NK-92 treated with Interleukin-12 subunit alpha and Interleukin-12 subunit beta, amount 100 ng/mL, for 24 hours (cell line): Measurements from ENCODE around the gene RASSF8.
"Not testable (repeated sequence)": the region's sequence is repeated elsewhere in the genome, so short reads cannot be mapped to it uniquely, and the experiment has no call there.

Source experiments
- DNase-seq: peaks from one replicate; lab custom pipeline; 2025; lab: John Stamatoyannopoulos, UW

The RASSF8 gene

DNA sequence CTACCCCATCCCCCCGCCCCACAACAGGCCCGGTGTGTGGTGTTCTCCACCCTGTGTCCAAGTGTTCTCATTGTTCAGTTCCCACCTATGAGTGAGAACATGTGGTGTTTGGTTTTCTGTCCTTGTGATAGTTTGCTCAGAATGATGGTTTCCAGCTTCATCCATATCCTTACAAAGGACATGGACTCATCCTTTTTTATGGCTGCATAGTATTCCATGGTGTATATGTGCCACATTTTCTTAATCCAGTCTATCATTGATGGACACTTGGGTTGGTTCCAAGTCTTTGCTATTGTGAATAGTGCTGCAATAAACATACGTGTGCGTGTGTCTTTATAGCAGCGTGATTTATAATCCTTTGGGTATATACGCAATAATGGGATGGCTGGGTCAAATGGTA, 98.8 kb downstream of the RASSF8 start:
- DNase-seq = not testable (repeated sequence)

DNA sequence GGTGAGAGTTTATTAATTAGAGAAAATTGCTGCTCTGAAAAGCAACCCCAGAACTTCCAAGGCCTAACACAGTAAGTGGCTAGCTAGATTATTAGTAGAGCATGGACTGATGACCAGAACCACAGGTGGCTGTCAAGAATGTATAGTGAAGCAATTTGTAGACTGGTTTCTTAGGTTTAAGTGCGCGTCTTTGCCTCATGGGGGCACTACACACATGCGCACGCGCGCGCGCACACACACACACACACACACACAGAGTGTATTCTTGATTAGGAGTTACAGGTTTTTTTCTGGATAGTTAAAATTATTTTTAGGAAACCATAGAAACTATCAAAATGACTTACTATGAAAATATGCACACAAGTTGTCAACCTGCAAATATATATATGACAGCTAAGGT, 99.8 kb downstream of the RASSF8 start:
- DNase-seq = no peak

DNA sequence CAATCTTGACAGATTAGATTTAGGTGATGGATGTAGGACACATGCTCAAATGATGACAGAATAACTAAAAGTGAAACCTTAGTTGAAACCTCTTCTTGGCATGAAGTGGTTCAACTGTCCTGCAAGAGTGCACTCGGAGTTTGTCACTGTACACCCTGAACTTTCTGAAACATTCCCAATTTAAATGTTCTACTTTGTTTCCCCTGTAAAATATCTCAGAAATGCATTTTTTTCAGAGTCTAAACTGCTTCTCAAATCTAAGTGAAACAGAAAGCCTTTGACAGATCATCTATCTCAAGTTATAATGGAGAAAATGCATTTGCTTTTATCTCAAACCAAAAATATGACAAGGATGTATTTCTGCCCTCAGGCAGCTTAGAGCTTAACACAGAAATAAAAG, 100.3 kb downstream of the RASSF8 start:
- no peak for DNase-seq

DNA sequence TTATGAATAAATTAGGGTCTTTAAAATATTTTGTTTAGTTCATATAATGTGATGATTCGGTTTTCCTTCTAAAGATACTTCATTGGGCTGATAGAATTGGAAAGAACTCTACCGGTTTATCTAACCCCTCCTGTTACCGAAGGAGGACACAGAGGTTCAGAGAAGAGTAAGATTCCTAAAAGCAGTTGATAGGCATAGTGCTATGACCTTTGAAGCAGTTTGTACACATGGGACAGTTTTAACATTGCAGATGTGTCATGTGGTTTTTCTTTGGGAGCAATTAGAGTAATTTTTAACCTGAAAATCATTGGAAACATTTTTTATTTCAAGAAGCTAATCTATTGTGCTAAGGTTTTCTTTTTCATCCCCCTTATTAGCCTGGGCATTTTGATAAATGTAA, 103.5 kb downstream of the RASSF8 start:
- no peak for DNase-seq

DNA sequence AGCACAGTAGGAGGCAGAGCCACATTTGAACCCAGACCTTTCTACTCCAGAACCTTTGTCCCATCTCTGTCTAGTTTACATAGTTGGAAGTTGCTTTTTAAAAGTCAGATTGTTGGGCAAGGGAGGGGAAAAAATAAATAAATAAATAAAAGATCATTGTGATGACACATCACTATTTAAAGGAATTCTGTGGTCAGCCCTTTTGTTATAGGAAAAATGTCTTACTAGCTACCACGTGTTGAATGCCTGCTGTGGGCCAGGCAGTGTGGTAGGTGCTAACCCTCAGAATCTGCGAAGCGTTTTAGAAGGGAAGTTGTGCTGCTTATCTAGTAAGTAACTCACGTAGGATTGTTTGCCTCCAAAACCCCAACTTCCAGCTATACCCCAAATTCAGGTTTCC, 104.1 kb downstream of the RASSF8 start:
- no peak for DNase-seq

DNA sequence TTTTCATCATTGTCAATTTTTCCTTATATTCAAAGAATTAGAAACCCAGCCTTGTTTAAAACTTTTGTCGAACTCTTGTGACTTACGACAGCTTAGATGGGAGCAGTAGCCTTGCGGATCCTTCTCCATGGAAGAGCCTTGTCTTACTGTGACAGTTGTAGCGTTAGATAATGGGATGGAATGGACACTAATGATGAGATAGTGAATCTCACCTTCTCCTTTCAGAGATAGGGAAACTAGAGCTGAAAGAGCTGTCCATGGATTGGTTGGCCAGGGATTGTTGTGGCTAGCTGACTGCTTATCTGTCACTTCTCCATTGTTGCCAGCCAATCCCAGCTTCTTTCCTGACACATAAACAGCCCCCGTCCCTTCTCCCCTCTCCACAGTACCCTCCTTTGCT, 107.0 kb downstream of the RASSF8 start:
- DNase-seq = no peak

DNA sequence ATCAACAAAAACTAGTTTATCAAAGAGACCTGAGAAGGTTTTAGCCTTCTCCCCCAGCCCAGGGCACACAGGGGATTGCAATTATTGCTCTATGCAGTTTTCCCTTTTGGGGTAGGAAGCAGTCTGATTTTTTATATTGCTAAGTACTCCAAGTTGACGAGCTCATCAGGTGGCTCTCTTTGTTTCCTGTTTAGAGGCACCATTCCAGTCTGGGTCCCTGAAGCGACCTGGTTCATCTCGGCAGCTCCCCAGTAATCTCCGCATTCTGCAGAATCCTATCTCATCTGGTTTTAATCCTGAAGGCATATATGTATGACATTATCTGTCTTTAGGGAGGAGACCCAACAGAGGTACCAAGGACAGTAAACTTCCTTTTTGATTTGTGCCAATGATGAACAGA, 110.0 kb downstream of the RASSF8 start:
- DNase-seq = no peak

DNA sequence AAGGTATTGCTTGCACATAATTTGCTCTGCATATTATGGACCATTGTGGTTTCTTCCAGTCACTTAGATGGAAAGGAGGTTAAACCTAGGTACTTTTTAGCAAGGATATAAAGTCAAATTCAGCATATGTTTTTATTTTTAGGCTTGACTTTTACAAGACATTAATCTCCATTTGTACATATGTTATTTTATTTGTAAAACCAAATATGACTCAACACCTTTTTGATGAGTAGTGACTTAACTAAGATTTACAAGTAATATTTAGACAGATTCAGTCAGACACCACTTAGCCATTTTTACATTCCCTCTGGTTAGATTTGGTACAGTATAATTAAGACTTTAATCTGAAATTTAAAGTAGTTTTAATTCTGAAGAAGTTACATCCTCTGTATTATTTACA, 111.3 kb downstream of the RASSF8 start:
- no peak for DNase-seq

DNA sequence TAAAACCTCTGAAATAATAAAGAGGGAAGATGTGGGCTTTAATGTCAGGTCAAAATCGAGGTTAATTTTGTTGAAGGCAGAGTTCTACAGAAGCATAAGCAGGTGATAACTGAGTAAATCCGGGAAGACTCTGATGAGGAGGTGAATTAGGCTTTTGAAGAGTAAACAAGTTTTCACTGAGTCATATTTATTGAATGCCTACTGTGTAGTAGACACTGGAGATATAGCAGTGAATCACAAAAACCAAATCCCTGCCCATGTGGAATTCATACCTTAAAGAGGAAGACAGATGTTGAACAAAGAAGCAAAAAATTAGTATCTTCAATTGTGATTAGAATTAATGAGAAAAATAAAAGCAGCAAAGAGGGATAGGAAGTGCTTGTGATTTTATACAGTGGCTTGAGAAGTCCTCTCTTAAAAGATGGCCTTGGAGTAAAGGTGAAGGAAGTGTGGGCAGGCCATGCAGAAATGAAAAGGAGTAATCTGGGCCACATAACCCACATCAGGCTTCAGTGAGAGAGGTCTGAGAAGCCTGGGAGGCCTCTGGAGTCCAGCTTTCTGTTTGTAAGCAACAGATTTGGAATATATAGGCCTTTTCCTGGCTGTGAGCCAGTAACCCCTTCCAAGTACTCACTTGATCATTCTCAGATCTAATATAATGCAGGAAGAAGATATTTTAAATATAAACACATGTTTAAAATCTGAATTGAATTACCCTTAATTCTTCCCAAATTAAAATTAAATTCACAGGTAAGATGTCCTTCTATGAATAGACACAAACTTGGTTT, 119.6 kb downstream of the RASSF8 start:
- DNase-seq = no peak

DNA sequence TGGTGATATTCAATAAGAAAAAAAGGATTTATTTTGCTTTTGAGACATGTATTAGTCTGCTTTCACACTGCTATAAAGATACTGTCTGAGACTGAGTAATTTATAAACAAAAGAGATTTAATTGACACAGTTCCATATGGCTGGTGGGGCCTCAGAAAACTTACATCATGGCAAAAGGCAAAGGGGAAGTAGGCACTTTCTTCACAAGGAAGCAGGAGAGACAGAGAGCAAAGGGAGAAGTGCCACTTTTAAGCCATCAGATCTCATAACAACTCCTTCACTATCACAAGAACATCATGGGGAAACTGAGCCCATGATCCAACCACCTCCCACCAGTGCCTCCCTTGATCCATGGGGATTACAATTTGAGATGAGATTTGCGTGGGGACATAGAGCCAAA, 122.4 kb downstream of the RASSF8 start:
- DNase-seq = no peak

DNA sequence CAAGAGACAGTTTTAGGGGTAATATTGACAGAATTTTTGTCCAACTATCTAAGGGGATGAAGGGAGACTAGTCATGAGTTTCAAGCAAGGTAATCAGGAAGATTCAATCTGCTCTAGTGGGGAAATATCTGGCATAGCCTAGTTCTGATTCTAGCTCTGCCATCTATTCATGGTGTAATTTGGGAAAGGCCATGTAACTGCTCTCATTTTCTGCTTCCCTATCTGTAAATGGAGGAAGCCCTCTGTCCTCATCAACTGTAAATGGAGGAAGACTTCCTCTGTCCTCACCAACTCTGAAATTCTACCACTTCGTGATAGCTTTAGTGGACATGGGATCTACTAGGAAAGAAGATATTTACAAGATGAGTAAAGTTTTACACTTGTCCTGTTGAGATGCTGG, 128.5 kb downstream of the RASSF8 start:
- DNase-seq = no peak

DNA sequence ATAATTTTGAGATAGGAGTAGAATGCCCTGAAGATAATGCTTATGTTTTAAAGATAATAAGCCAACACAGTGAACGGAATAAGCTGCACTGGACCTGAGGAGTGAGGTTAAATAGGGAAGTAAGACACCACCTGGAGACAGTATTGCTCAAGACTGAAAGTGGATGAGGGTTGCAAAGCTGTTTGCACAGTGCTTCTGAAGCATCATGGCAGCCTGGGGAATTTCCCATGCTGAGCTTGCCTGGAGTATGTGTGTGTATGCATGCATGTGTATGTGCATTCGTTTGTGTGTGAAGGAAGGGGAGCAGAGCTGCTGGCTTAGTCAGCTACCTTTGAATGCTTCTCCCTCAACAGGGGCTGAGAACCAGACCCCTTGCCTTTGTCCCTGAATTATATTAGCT, 130.5 kb downstream of the RASSF8 start:
- DNase-seq = no peak

DNA sequence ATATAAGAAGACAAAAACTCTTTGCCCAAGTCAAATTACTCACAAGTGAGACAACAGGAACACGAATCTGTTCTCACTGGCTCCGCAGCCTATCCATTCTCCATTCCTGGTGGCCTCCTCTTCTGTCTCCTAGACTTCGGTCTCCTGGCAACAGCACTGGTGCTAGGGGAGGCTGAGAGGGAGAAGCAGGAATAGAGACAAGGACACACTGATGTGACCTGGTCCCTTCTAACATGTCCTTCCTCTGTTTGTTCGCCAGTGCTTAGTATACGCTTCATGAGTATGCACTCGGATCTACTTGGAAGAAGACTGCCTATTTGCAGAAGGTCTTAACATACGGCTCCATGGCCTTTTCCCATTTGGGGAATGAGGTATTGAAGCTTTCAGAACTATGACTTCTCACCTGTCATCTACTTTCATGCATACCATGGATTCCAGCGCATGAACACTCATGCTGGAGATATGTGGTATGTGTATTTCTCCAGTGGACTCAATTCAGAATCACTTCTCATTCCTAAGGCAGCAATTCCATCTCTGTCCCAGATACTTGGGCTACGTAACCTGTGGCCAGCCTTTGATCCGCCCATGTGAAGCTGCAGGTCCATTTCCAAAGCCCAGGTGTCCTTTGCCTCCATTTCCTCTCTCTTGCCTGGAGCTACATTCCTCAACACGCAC, 132.5 kb downstream of the RASSF8 start:
- no peak for DNase-seq

DNA sequence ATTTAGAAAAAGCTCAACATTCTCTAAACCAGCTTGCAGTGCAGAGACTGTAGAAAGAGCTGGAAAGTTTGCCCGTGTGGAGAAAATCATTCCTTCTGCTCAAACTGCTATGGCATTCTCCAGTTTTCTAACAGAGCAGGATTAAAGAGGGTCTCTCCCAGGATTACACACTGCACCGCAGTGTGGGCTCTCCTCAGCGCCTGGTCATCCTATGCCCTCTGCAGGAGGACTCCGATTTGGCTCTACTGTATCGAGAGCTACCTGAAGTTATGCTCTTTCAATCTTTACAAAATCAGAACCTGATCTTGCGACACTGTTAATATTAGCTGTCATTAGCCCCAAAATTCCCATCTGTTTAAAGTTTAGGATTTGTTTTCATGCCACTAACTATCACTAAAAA, 133.3 kb downstream of the RASSF8 start:
- DNase-seq = no peak

DNA sequence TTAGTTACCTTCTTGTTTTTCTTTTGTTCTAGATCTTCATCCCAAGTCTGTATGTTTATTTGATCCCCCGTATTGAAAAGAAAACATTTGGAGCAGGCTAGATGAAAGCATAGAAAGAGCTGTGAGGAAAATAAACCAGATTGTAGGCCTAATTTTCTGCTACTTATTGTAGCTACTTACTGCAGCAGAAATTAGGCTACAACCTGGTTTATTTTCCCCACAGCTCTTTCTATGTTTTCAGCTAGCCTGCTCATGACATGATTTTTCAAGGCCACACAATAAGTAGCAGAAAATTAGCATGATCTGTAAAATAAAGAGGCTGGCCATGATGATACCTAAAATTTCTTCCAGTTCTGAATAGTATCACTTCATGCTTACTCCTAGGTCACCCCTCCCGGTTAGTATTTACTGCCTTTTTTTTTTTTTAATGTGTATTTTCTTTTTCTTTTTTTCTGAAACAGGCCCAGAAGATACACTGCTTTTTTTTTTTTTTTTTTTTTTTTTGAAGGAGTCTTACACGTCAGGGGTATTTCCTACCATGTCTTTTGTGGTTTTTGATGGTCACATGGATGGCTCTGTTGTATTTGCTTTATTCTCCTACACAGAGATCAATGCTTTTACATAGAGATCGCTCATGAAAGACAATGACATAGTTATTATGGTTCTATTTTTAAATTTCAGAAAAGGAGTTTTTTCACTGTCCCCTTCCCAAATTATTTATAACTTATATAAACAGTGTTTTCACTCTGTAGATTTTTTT, 134.0 kb downstream of the RASSF8 start:
- DNase-seq = no peak

DNA sequence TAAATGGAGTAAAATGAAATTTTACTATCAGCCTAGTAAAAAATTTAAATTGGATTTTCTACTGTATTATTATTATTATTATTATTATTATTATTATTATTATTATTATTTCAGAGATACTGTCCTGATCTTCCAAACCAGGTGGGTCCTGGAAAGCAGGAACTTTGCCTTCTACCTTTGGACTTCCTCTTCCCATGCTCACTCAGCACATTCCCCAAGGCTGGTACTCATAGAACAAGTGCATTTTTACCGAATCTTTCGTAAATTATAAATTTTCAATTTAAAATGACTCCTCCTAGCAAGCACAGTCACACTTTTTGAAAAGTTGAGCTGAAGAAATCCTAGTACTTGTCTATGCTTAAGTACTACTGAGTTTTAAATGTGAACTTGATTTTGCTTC, 136.7 kb downstream of the RASSF8 start:
- DNase-seq = no peak

DNA sequence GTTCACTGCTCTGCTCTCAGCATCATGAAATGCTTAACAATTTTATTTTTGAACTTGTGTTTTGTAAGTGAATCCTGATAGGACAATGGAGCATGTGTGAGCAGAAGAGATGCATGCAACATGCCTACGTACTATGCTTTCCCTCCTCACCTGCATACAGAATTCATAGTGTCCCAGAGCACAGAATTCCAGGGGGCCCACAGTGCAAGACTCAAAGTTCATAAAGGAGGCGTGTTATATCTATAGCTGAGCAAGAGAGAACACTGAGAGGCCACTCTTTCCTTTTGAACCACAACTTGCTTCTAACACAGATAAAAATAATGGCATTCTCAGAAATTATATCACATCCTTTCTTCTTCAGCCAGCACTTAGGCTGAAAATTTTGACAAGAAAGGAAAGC, 137.6 kb downstream of the RASSF8 start:
- no peak for DNase-seq

DNA sequence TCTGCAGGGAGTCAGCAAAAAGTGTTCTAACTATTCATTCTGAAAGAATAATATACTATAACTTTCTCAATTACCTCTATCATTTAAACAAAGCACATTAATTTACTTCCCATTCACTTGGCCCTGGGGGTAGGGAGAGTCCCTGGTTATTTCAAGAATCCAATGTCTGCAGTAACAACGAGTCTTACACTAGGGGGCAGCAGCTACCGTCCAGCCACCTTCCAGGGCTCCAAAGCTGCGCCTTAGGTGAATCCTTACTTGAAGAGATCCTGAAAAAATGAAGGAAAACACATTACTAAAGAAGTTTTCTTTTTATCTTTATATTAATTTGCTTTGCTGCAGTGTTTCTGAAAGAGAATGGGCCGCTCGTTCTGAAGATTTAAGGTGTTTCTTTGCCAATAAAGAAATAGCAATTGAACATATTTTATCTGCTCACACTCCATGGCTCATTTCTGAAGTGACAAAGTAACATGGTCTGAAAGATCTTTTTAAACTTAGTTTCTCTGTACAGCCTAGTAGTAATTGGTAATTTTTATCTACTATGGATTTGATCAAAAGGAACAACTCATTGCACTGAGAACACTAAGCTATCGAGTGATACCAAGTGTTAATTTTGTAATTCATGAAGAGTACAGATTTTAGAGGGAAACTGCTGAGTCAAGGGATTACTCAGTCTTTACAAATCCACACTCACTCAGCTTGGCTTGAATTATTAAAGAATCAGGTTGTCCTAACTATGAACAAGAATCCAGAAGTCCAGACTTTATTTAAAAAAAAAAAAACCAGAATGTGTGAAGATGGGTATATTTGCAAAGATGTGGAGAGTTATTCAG, 138.8 kb downstream of the RASSF8 start:
- peak; percentile 25 for DNase-seq

DNA sequence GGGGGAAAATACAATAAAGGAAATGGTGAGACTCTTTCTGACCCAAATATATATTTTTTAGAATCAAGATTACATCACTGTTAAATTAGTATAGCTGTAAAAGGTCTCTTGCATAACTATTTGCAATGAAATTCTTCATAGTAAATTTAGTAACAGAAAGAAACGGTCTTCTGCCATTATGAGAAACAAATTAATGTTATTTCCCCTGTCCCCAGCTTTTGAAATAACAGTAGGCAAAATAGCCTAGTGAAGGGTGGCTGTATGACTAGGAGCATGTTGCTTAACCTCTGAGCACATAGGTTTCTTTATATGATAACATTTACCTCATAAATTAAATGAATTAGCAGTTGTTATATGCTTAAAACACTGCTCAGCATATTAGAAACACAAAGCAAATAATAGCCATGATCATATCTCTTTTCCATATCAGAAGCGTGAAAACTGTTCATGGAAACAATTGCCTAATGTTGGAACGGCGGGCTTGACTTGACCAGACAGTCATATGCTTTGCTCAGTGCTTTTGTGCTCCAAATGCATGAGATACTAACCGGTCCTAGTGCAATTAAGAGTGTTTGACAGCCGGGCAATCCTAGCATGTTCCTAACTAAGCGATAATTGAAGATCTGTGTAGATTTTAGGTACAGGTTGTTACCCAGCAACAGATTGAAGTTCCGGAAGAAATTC, 142.3 kb downstream of the RASSF8 start:
- DNase-seq = no peak

DNA sequence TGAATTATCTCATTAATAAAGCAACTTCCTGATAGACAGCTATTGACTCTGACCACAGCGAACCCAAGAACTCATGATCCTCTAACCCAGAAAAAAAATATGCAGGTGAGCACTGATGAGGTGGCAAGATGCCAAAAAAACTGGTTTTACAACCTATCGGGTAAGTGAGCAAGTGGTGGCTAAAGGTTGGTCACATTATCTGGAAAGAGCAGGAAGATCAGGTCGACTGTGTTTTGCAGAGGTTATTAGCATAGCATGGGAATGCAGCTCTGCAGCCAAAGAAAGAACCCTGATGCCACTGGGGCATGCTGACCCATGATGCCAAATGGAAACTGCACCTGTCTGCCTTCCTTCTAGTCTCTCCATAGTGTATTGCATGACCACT, 142.9 kb downstream of the RASSF8 start:
- no peak for DNase-seq

DNA sequence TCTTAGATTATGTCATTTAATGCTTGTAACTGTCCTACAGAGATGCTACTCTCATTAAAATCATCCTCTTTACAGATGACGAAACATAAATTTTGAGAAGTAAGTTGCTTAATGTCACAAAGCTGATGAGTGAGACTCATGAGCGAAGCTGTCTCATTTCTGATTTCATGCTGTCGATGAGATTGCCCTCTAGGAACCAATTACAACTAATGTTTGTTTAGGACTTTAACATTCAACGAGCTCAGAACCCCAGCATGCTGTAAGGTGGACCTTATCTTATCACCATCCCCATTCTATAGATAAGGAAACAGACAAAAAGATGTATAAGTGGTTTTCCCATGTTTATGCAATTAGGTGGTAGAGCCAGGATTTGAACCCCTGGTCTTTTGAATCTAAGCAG, 143.3 kb downstream of the RASSF8 start:
- DNase-seq = no peak

DNA sequence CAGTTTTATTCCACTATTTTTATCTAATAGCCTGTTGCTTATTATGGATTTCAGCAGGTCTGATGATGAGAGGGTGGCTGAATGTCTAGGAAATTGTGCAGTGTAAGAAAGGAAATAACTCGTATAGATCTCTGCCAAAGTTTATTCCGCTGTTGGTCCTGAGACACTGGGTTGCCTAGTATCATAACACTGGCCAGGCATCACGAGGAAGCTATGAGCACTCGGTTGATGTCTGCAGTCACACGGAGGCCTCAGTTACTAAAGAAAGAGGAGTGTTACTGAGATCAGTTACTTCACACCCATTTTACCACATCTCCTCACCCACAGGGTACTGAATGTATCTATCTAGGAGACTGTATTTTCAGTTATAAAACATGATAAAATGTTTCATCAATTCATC, 144.5 kb downstream of the RASSF8 start:
- DNase-seq = no peak
